Islet precursor cell (in vitro differentiated cells): Measurements from ENCODE around the gene STRAP.
"Not testable (repeated sequence)": the region's sequence is repeated elsewhere in the genome, so short reads cannot be mapped to it uniquely, and the experiment has no call there.

Experiments used
- DNase-seq: peaks from one replicate; pipeline ENCODE4 v3.0.0-alpha.2; 2018

Gene STRAP

DNA sequence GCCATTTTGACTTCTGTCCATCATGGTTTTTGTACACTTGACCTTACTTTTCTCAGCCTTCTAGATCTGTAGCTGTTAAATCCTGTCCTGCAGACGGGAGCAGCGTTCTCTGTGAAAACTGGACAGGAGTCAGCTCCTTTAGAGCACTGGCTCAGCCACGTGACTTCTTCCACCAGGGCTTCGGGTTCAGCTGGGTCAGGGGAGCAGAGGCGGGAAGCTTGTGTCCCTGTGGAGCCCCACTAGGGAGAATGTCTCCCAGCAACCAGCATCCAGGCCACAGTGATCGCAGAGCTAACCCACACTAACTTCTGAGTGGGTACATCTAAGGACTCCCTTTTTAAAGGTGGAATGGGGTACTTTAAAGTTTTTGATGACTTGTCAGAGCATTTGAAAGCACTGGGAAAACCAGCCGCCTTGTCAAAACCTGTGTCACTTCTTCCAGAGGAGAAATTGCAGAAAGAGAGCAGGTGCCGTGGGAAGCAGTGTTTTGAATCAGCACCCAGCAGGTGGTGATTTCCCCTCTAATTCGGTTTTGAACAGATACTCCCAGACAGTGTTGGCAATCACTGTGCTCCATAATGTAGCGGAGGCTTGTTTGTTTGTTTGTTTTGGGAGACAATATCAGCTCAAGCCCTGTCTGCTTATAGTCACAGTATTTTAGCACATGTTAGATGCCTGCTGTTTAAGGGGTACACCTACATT is 46.8 kb downstream of the STRAP start:
- DNase-seq = peak; percentile 84

DNA sequence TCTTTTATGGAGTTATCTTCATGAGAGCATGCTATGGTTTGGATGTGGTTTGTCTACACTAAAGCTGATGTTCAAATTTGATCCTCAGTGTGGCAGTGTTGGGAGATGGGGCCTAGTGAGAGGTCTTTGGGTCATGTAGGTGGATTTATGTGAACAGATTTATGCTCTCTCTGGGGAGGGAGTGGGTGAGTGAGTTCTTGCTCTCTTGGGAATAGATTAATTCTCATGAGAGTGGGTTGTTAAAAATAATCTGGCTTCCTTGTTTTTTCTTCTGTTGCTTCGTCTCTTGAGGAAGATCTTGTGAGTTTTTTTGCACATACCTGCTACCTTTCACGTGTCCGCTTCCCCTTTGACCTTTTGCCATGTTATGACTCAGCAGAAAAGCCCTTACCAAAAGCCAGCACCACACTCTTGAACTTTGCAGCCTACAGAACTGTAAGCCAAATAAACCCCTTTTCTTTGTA is 49.4 kb downstream of the STRAP start:
- DNase-seq = no peak

DNA sequence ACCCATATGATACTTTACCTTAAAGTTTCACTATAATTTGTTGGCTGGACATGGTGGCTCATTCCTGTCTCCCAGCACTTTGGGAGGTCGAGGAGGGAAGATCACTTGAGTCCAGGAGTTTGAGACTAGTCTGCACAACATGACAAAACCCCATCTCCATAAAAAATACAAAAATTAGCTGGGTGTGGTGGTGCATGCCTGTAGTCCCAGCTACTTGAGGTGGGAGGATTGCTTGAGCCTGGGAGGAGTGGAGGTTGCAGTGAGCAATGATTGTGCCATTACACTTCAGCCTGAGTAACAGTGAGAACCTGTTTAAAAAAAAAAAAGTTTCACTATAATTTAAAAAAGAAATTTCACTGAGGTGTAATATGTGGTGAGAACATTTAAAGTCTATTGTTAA is 50.1 kb downstream of the STRAP start:
- DNase-seq = no peak

DNA sequence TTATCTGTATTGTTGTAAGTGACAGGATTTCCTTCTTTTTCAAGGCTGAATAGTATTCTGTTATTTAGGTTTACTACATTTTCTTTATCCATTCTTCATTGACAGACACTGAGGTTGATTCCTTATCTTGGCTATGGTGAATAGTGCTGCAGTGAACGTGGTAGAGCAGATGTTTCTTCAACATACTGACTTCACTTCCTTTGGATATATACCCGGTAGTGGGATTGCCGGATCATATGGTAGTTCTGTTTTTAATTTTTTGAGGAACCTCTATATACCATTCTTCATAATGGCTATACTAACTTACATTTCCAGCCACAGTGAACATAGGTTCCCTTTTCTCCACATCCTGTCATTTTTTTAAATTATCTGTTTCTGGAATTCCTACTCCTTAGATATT is 50.8 kb downstream of the STRAP start:
- DNase-seq = no peak

DNA sequence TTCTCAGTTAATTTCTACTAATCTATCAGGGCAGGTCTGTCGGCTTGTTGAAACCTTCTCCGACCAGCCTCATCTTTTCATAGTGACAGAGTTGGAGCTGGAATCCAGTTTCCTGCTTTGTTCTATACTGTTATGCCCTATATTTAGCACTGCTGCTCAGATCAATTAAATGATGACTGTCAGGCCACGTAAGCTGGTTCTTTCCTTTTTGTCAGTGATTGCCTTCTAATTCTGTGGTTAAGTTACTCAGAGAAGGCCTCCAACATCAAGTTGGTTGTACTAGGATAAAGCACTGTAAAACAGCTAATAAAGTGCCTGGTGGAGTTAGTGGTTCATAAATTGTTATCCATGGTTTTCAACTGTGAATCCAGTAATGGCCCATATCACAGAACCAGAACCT is 51.6 kb downstream of the STRAP start:
- DNase-seq = no peak

DNA sequence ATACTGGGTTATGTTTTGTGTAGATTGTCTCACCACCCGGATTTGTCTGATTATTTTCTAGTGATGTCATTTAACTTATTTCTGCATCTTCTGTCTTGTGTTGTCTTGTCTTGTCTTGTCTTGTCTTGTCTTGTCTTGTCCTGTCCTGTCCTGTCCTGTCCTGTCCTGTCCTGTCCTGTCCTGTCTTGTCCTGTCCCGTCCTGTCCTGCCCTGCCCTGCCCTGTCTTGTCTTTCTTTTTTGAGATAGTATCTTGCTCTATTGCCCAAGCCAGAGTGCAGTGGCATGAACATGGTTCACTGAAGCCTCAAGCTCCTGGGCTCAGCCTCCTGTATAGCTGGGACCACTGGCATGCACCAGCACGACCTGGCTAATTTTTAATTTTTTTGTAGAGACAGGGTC is 54.6 kb downstream of the STRAP start:
- no peak for DNase-seq

DNA sequence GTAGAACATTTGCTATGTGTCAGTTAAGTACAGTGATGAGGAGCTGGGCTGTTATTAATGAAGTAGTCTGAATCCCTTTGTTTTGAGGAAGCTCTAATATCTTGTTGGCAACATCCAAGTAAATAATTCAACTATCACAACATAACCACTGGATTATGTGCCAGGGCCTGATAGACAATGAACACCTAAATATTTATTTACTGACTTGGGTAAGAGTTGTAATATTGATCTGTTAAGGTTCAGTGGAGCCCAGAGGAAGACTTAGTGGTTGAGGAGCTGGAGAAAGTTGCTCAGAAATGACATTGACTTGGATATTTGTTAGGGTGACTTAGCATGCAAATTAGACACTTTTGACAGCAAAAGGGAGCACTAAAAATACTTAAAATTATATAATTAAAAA is 55.7 kb downstream of the STRAP start:
- no peak for DNase-seq

DNA sequence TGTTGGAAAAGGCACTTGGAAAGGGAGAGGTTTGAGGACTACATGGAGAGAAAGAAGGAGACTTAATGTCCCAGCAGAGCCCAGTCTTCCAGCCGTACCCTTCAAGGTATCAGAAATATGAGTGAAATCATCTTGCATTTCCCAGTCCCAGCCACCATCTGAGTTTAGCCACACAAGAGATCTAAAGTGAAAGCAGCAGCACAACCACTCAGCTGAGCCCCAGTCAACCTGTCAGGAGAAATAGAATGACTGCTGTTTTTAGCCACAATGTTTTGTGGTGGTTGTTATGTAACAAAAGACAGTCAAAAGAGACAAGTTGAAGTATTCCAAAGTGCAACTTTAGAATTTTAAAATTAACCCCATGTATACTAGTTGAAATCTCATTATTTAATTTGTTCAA is 56.9 kb downstream of the STRAP start:
- DNase-seq = no peak

DNA sequence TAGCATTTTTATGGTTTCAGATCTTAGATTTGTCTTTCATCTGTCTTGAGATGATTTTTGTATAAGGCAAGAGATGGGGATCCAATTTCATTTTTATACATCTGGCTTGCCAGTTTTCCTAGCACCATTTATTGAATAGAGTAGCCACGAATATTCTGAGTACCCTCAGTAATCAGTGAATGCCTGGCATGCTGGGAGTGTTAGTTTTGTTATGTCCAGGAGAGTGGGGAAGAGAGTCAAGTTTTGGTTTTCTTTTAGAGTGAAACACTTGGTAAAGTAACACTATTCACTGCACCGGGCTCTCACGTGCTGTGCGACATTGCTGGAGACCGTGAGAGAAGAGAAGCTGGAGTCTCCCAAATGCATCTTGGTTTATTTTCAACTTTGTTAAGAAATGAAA is 60.3 kb downstream of the STRAP start:
- no peak for DNase-seq

DNA sequence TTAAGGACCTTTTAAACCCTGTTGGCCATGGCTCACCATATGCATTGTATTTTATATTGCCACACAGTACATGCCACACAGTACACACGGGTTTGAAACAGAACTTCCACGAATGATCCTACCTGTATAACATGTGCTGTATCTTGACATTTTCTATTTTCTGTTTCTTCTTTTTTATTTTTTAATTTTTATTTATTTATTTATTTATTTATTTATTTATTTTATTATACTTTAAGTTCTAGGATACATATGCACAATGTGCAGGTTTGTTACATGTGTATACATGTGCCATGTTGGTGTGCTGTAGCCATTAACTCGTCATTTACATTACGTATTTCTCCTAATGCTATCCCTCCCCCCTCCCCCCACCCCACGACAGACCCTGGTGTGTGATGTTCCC is 61.3 kb downstream of the STRAP start:
- not testable (repeated sequence) for DNase-seq

DNA sequence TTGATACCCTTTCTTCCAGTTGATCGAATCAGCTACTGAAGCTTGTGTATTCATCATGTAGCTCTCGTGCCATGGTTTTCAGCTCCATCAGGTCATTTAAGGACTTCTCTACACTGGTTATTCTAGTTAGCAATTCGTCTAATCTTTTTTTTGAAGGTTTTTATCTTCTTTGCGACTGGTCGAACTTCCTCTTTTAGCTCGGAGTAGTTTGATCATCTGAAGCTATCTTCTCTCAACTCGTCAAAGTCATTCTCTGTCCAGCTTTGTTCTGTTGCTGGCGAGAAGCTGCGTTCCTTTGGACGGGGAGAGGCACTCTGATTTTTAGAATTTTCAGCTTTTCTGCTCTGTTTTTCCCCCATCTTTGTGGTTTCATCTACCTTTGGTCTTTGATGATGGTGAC is 66.3 kb downstream of the STRAP start:
- not testable (repeated sequence) for DNase-seq
